Mucosa of stomach (tissue), 1 donor: Measurements from ENCODE around the gene CEP63.
"Not testable (repeated sequence)": the region's sequence is repeated elsewhere in the genome, so short reads cannot be mapped to it uniquely, and the experiment has no call there.

Experiments used
- H3K27me3 ChIP-seq: one replicate; pipeline ENCODE4 v1.7.0; 2013; ENCODE audit warnings: mild to moderate bottlenecking, low read length; ENCODE audit not compliant: control insufficient read depth, insufficient read depth
- H3K36me3 ChIP-seq: one replicate; pipeline ENCODE4 v1.7.0; 2013; ENCODE audit warnings: low read length; ENCODE audit not compliant: control insufficient read depth, insufficient read depth
- H3K4me1 ChIP-seq: one replicate; pipeline ENCODE4 v1.7.0; 2013; ENCODE audit warnings: mild to moderate bottlenecking, low read length; ENCODE audit not compliant: control insufficient read depth, insufficient read depth
- H3K4me3 ChIP-seq: one replicate; pipeline ENCODE4 v1.7.0; 2013; ENCODE audit warnings: low read length
- H3K9ac ChIP-seq: one replicate; pipeline ENCODE4 v1.7.0; 2013; ENCODE audit warnings: mild to moderate bottlenecking, low read length, moderate library complexity
- H3K9me3 ChIP-seq: one replicate; pipeline ENCODE4 v1.7.0; 2013; ENCODE audit warnings: mild to moderate bottlenecking, low read length, moderate library complexity; ENCODE audit not compliant: control insufficient read depth
- donor health status: Pancreatic carcinoma.

Gene CEP63

GRCh38 chr3:134562055-134562454 is 76.2 kb downstream of the CEP63 start:
- H3K36me3 ChIP-seq, result no peaks in the 10 kb centered on the region
- no peaks in the 10 kb centered on the region for H3K27me3 ChIP-seq
- no peak overlapping the region for H3K9ac ChIP-seq
- no peaks in the 10 kb centered on the region for H3K9me3 ChIP-seq
- peaks cover 6% of the 10 kb centered on the region for H3K4me1 ChIP-seq
- no peak overlapping the region for H3K4me3 ChIP-seq

- no peaks in the 10 kb centered on the region for H3K36me3 ChIP-seq
- H3K27me3 ChIP-seq, result no peaks in the 10 kb centered on the region
- H3K9ac ChIP-seq, result no peak overlapping the region
- no peak overlapping the region for H3K4me3 ChIP-seq
- H3K9me3 ChIP-seq, result no peaks in the 10 kb centered on the region
- peaks cover 6% of the 10 kb centered on the region for H3K4me1 ChIP-seq
These were observed 77.7 kb downstream of the CEP63 start for GRCh38 chr3:134563601-134564000.

- Histone ChIP-seq H3K36me3 (no peaks in the 10 kb centered on the region), H3K27me3 (no peaks in the 10 kb centered on the region), H3K4me1 (peaks cover 6% of the 10 kb centered on the region), H3K9ac (no peak overlapping the region), H3K9me3 (no peaks in the 10 kb centered on the region), H3K4me3 (no peak overlapping the region)
These were observed 79.1 kb downstream of the CEP63 start for GRCh38 chr3:134564991-134565390.

- no peaks in the 10 kb centered on the region for H3K36me3 ChIP-seq
- no peak overlapping the region for H3K4me3 ChIP-seq
- H3K9me3 ChIP-seq, result no peaks in the 10 kb centered on the region
- peaks cover 6% of the 10 kb centered on the region for H3K4me1 ChIP-seq
- no peak overlapping the region for H3K9ac ChIP-seq
- no peaks in the 10 kb centered on the region for H3K27me3 ChIP-seq
These were observed 81.7 kb downstream of the CEP63 start for GRCh38 chr3:134567605-134568004.

- Histone ChIP-seq H3K36me3 (no peaks in the 10 kb centered on the region), H3K9me3 (no peaks in the 10 kb centered on the region), H3K9ac (no peak overlapping the region), H3K4me1 (no peaks in the 10 kb centered on the region), H3K4me3 (no peak overlapping the region), H3K27me3 (no peaks in the 10 kb centered on the region)
These were observed 82.9 kb downstream of the CEP63 start for GRCh38 chr3:134568790-134569189.

- not testable (repeated sequence) for H3K36me3 ChIP-seq, H3K9me3 ChIP-seq, H3K9ac ChIP-seq, H3K4me1 ChIP-seq, H3K27me3 ChIP-seq, H3K4me3 ChIP-seq
These were observed 84.0 kb downstream of the CEP63 start for GRCh38 chr3:134569899-134570298.

- no peak overlapping the region for H3K9ac ChIP-seq
- no peak overlapping the region for H3K4me3 ChIP-seq
- H3K27me3 ChIP-seq, result no peaks in the 10 kb centered on the region
- H3K4me1 ChIP-seq, result no peaks in the 10 kb centered on the region
- no peaks in the 10 kb centered on the region for H3K9me3 ChIP-seq
- no peaks in the 10 kb centered on the region for H3K36me3 ChIP-seq
These were observed 90.6 kb downstream of the CEP63 start for GRCh38 chr3:134576426-134576825.

- Histone ChIP-seq H3K36me3 (no peaks in the 10 kb centered on the region), H3K9ac (no peak overlapping the region), H3K9me3 (no peaks in the 10 kb centered on the region), H3K4me3 (no peak overlapping the region), H3K4me1 (no peaks in the 10 kb centered on the region), H3K27me3 (no peaks in the 10 kb centered on the region)
These were observed 91.0 kb downstream of the CEP63 start for GRCh38 chr3:134576831-134577230.

GRCh38 chr3:134579141-134579665 is 93.3 kb downstream of the CEP63 start:
- H3K9me3 ChIP-seq, result no peaks in the 10 kb centered on the region
- no peaks in the 10 kb centered on the region for H3K27me3 ChIP-seq
- no peaks in the 10 kb centered on the region for H3K36me3 ChIP-seq
- no peak overlapping the region for H3K9ac ChIP-seq
- no peaks in the 10 kb centered on the region for H3K4me1 ChIP-seq
- H3K4me3 ChIP-seq, result no peak overlapping the region

GRCh38 chr3:134590766-134591165 is 104.9 kb downstream of the CEP63 start:
- H3K9ac ChIP-seq, result no peak overlapping the region
- no peaks in the 10 kb centered on the region for H3K27me3 ChIP-seq
- no peaks in the 10 kb centered on the region for H3K36me3 ChIP-seq
- no peaks in the 10 kb centered on the region for H3K4me1 ChIP-seq
- H3K9me3 ChIP-seq, result no peaks in the 10 kb centered on the region
- no peak overlapping the region for H3K4me3 ChIP-seq

- no peaks in the 10 kb centered on the region for H3K27me3 ChIP-seq
- no peaks in the 10 kb centered on the region for H3K36me3 ChIP-seq
- H3K9me3 ChIP-seq, result no peaks in the 10 kb centered on the region
- H3K4me3 ChIP-seq, result no peak overlapping the region
- H3K4me1 ChIP-seq, result no peaks in the 10 kb centered on the region
- H3K9ac ChIP-seq, result no peak overlapping the region
These were observed 106.9 kb downstream of the CEP63 start for GRCh38 chr3:134592806-134593205.

- Histone ChIP-seq H3K4me1 (no peaks in the 10 kb centered on the region), H3K4me3 (no peak overlapping the region), H3K9me3 (no peaks in the 10 kb centered on the region), H3K36me3 (no peaks in the 10 kb centered on the region), H3K27me3 (no peaks in the 10 kb centered on the region), H3K9ac (peak overlapping the region; percentile 12)
These were observed 108.5 kb downstream of the CEP63 start for GRCh38 chr3:134594331-134594741.

- not testable (repeated sequence) for H3K9me3 ChIP-seq, H3K9ac ChIP-seq, H3K27me3 ChIP-seq, H3K4me1 ChIP-seq, H3K4me3 ChIP-seq, H3K36me3 ChIP-seq
These were observed 109.1 kb downstream of the CEP63 start for GRCh38 chr3:134594986-134595385.
